Measurements from ENCODE around the gene TMEM38B.

GRCh38 chr9:105683688-105684275 lies 10.6 kb upstream of the TMEM38B start:
- no peak for TF ChIP-seq CTCF (IDR thresholded peaks at IDR 0.05)
- TF ChIP-seq EZH2 (IDR thresholded peaks at IDR 0.05): no peak
- no peak for TF ChIP-seq EZH2phosphoT487 (IDR thresholded peaks at IDR 0.05)
